Measurements from ENCODE around the gene ENPP5. TPM values are rescaled to one million over a fixed set of nuclear protein-coding genes. Genes with fewer than 3 reads are reported as not detected.

Gene ENPP5
- total and polyA plus RNA-seq, 4 donors: 0.17 to 3.2 (median 0.57) TPM

Other genes starting within 250 kb of the ENPP5 start
- gene CLIC5, start 155.1 kb downstream of the ENPP5 start, total RNA-seq: under 1 TPM; 0.05 to 0.33 TPM
- gene CLIC5, start 155.1 kb downstream of the ENPP5 start, polyA plus RNA-seq: under 1 TPM; 0.09 to 0.18 TPM
- 10 to 100 TPM in 1 of 2 donors, 1 to 10 TPM in 1; 5.8 to 12.6 TPM for gene ENPP4, start 41.0 kb downstream of the ENPP5 start, total RNA-seq
- gene ENPP4, start 41.0 kb downstream of the ENPP5 start, polyA plus RNA-seq: 1 to 10 TPM; 3.6 to 3.8 TPM